HG03159 (cell line): ENCODE data around the gene SPTBN1.

Experiments used
- ATAC-seq: cut with Tn5 transposase; IDR thresholded peaks from one replicate; pipeline ENCODE4 v1.9.1; 2021; ENCODE audit warnings: mild to moderate bottlenecking, moderate library complexity; ENCODE audit not compliant: unreplicated experiment

The SPTBN1 gene

DNA sequence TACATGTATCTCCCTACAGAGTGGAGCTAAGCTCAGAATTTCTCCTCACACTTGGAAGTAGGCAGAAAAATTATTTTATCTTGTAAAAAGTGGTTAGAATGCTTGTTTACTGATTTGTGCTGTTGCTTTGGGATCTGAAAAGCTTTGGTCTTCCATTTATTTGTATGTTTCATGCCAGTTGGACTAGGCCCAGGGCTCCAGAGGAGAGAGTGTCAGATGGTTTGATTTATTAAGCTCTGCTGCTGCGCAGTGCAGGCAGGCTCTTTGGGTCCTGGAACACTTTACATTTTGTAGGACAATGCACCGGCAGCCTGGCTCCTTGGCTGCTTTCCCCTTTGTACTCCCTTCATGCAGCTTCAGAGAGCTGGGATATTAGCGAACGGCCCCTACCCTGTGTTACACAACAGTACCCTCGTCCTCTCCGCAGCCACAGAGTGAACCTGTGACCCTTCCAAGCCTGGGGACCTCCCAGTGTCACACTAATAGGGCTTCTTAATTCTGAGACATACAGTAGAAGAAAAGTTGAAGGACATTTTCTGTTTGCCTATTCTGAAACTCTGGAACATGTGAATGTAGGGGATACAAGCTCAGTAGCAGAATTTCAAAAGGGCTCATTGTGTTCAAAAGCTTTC, 210.6 kb downstream of the SPTBN1 start:
- no peak for ATAC-seq

DNA sequence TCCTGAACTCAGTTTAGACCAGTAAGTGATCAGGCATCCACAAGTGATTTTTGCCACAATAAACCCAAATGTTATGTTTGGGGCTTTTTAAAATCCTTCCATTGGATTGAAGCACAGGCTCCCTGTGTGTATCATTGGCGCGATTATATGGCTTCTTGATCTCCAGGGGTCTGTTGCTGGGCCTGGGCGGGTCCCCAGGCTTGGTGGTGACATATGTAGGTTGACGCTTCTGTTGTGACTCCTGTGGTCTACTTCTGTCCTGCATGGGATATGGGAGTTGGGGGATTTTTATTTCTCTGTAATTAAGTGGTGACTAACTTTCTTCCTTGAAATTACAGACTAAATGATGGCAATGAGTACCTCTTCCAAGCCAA, 211.1 kb downstream of the SPTBN1 start:
- no peak for ATAC-seq

DNA sequence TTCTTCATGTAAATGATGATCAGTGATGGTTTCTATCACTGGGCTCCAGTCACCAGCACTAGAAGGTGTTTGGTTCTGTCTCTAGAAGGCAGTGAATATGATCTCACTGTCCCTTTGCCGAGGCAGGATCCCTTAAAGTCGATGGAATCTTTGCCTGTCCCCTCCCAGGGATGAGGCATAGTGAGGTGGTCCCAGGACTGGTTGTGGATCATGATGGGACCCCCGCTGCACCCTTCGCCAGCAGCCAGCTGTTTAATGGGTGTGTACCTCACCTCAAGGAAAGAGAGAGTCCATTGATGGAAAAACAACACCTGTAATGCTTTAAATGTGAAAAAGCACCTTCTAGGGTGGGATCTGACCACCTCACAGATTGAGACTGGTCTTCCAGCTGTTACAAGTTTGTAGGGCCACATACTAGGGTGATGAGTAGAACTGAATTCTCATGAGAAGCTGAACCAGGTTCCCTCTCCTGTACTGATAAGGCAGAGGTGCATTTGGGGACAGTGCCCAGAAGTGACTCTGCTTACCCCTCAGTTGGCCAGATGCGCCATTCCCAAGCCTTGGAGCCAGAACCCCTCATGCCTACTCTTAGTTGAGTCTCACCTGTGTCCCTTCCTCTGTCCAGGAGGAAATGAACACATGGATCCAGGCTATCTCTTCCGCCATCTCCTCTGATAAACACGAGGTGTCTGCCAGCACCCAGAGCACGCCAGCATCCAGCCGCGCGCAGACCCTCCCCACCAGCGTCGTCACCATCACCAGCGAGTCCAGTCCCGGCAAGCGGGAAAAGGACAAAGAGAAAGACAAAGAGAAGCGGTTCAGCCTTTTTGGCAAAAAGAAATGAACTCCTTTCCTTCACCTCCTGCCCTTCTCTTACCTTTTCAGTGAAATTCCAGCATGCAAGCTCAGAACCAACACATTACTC, 211.9 kb downstream of the SPTBN1 start:
- no peak for ATAC-seq

DNA sequence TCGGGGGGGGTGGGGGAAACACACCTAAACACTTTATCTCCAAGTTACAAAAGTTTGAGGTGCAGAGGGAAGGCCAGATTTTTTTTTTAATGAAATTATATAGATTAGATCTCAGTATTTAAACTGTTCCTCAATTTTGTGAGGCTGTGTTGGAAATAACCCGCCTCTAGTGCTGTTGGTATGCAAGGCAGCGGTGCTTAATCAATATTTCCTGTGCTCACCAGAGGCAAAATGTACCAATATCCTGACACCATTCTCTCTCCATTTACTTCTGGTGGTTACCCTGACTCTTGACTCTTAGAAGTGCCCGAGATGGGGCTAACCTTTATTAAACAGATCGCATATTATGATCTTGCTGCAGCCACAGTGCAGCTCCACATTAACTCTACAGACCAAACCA, 212.6 kb downstream of the SPTBN1 start:
- ATAC-seq, result no peak

DNA sequence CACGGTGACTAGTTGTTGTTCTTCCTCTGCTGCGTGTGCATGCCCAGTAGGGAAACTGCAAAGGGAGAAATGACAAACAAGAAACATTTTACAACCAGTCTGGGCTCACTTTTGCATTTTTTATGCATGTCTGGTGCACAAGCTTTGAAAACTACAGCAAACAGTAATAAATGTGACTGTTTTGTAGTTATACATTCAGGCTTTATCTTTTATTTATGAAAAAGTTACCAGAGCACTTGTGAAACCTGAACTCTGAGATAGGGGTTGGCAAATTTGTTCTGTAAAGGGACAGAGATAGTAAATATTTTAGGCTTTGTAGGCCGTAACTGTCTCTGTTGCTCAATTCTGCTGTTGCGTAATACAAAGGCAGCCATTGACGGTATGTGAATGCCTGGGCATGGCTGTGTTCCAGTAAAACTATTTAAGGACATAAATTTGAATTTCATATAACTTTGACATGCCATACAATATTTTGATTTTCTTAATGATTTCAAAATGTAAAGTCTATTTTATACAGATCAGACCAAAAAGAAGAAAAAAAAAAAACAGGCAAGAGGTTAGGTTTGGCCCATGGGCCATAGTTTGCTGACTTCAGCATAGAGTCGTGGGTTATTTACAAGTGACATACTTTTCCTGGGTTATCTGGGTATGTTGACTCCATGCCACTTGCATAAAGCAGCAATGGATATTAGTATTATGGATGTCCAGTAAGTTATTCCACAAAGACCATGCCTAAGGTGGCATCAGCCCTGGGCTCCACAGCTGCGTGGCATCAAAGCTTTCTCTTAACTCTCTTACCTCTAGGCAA, 213.8 kb downstream of the SPTBN1 start:
- ATAC-seq, result no peak

DNA sequence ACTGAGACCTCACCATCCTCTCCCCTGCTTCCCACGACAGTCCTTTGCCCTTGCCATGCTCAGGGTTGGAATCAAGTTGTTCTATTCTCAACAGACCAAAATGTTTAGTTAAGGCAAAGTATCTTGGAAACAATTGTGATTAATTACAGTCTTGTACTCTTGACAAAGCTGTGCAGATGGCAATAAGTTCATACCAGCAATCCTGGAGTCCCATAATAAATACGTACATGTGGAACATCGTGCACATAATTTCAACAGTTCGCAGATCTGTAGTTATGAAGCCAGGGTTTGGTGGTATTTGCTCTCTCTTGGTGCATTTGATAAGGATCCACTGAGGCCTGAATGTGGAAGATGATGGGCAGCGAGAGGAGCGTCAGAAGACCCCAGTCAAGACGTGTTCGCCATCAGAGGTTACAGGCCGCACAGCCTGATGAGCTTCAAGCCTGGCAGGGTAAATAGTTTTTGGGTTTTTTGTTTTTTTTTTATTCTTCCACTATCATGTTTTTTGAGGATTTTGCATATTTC, 214.4 kb downstream of the SPTBN1 start:
- no peak for ATAC-seq

DNA sequence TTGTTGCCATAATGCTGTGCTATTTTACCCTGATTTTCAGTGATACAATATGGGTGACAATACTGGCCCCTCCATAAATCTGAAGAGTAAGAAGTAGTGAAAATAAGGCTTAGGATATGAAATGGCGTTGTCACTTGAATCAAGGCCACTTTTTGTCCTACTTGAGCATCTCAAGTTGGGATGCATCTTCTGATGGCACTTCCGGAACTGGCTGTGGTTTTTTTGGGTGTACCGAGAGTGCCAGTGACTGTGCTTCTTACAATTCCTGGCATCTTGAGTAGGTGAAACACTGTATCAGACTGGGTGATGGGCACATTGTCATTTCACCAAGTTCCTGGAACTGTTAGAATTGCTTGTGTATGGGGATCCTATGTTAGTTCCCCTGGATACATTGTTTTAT, 214.9 kb downstream of the SPTBN1 start:
- ATAC-seq, result no peak

DNA sequence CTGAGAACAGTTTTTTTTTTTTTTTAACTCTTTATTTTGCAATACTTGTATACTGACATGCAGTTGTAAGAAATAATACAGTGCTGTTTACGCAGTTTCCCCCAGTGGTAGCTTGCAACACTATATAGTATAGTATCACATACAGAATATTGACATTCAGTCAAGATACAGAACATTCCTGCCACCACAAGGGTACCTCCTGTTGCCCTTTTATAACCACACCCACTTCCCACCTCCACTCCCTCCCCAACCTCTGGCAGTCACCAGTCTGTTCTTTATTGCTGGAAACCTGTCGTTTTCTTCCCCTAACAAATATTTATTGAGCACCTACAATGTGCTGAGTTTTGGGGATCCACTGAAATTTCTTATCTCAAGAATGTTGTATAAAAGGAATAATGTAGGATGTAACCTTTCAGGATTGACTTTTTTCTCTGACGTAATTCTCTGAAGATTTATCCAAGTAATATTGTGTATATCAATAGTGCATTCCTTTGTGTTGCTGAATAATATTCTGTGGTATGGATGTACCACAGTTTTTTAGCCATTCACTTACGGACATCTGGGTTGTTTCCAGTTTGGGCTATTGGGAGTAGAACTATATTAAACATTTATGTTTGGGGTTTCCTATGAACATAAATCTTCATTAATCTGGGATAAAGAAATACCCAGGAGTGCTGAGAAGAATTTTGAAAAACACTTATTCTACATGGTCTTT, 215.9 kb downstream of the SPTBN1 start:
- ATAC-seq, result no peak

DNA sequence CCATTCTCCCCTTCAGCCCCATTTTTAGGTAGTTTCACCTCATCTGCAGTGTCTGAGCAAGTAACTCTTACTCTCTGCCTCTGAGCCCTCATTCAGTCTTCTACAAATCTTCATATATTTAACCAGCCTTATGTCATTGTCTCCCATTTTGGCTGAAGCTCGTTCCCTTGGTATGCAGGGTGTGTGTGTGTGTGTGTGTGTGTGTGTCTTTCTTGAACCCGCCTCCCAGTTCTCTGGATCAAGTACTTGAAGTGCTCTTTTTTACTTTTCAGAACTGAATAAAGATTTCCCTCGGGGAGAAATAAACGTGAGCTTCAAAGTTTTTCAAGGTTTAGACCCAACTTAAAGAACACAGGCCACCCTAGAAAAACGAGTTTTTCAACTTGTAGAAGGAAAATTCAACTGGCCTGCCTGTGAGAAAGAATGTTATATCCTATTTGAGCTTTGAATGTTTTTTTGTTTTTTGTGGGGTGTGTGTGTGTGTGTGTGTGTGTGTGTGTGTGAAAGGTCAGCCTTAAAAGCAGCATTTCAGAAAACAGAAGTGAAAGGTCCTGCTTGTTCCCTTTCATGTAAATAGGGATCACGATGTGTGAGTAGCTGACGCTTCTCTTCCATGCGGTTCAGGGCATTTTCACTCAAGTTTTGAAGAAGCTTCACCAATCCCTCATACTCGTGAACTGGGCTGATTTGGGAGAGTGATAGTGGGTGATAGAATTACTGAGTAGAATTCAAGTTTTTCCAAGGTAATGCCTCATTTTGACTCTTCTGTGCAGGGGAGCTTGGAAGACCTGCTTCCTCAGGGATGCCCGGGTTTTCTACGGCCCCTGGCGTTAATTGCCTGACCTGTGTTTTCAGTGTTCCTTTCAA, 216.7 kb downstream of the SPTBN1 start:
- ATAC-seq, result peak; percentile 58

DNA sequence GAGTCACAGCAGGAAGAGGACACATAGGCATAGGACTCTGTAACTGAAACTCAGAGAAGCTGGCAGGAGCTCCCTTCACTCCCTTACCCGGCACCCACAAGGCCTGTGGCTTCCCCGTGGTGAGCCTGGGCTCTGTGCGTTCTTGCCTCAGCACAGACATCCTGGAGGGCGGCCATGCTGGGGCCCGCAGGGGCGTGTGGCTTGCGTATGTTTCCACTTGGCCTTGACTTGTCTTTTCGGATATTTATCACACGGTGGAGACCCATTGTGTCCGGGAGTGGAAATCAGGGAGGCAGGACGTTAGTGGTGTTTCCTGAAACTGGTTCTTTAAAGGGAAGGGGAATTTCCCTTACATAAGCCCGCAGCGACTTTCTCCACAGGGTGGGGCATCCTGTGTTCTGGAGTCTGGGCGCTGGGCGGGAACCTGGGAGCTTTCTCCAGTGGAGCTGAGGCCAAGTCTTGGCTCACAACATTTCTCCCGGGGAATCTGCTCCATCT, 217.4 kb downstream of the SPTBN1 start:
- ATAC-seq, result peak; percentile 49

DNA sequence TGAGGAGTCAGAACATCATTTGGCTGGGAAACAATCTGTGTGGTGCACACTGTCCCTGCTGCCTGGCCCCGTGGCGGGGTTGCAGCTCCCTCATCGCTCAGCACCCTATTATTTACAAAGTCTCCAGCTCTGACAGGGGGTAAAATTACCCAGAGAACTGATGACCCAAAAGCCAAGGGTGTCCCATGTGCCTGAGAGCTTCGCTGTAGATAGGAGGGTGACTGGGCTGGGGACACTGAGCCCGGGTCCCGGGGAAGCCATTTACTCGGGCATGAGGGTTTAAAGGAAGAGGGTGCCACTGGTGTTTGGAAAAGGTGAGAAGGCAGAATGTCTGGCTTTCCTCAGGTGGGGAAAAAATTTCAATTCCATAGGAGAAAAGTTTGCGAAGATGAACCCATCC, 219.2 kb downstream of the SPTBN1 start:
- no peak for ATAC-seq

DNA sequence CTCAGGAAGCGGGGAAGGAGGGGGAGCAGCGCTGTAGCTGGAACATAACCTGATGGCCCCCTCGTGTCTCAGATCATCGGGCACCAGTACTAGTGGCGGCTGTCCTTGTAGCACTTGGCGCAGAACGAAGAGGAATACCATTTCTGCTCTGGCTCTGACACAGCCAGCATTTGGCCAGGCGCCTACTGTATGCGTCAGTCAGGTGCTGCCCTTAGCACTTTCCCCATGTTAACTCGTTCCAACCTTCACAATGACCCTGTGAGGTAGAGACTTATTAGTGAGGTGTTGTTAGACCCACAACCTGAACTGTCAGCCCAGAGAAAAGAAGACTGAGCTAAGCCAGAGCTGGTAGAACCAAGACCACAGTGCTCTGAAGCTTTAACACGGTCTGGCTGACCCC, 219.6 kb downstream of the SPTBN1 start:
- no peak for ATAC-seq

DNA sequence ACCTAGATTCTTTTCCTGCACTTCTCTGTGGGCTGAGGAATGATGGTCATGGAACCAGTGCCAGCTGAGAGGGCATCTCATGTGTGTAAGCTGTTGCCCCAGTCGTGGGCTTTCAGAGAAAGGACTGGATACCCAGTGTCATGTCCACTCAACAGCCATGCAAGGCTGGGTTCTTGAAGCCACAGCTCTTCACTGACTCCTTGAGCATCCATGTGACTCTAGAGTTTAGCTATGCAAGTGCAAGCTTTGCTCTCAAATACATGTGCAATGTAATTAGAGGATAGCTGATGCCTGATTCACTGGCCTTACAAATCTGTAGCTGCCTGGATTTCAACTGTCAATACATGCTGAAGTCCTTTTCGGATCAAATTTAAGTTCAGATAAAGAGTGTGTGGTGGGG, 220.5 kb downstream of the SPTBN1 start:
- ATAC-seq, result no peak

DNA sequence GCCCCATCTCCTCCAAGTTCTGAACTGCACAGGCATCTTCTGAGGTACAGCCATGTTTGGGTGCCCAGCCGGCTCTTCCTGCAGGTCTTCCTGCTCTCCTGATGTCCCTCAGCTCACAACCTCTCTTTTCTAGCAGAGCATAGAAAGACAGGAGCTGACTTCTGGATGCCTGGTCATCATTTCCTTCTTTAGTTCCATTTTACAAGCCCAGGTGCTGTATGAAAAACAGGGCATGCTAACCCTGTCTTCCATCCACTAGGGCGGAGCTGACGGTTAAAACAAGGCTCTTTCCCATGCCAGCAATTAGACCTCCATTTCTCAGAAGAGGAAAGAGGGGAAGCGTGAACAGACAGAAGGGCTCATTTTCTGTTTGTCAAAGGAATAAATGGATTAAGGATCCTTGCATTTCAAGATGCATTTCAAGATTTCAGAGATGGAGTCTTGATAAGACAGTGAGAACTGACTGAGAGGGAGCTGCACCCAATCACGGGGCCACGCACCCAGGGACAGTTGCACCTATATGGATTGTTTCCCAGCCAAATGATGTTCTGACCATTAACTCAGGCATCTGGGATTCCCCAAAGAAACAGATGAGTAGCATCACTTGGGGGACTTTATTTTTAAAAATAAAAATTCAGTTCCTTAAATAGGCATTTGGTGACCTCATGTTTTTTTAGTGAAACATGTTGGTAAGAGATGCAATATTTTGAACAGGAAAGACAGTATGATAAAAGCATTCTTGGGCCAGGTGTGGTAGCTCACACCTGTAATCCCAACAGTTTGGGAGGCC, 221.5 kb downstream of the SPTBN1 start:
- ATAC-seq, result no peak

DNA sequence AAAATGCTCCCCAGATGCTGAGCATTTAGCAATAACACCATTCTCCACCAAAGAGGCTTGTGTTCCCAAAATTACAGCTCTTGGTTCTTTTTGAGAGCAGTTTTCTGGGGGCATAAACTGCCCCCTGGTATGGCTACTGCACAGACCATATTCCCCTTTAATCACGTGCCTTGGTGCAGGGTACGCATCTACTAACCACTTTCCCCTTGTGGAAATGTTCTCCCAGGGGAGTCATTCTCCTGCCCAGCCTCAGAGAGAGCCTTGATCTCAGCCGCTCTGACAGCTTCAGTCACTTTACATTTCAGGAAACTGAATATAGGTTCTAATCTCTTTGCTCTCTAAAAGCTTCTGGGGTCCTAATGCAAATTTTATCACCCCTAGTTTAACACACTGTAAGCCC, 222.6 kb downstream of the SPTBN1 start:
- ATAC-seq, result no peak

DNA sequence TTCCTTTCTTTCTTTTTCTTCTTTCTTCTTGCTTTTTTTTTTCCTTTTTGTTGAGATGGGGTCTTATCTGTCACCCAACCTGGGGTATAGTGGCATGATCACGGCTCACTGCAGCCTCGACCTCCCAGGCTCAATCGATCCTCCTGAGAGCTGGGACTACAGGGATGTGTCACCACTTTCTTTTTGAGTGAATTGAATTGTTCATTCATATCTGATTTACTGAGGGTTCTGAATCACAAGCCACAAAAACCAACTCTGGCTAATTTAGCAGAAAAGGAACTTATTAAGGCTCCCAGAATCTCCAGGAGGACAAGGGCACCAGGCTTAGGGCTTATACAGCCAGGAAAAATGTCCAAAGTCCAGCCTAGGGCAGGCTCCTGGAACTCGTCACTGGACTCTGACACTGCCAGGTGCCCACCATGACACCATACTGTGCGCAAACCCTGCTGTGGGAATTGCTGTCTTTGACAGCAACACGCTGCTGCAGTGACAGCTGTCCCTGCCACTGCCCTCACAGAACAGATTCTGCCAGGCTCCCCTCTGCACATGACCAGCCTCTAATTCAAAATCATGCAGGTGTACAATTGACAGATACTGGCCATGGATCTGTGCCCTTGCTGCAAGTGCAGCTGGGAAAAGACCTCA, 224.4 kb downstream of the SPTBN1 start:
- ATAC-seq, result peak; percentile 71

DNA sequence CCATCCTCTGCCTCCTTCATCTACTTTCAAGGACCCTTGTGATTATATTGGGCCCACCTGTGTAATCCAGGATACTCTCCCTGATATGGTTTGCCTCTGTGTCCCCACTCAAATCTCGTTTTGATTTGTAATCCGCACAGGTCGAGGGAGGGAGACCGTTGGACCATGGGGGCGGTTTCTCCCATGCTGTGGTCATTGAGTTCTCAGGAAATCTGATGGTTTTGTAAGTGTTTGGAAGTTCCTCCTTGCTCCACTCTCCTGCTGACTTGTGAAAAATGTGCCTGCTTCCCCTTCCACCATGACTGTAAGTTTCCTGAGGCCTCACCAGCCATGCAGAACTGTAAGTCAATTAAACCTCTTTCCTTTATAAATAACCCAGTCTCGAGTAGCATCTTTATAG, 225.3 kb downstream of the SPTBN1 start:
- no peak for ATAC-seq

DNA sequence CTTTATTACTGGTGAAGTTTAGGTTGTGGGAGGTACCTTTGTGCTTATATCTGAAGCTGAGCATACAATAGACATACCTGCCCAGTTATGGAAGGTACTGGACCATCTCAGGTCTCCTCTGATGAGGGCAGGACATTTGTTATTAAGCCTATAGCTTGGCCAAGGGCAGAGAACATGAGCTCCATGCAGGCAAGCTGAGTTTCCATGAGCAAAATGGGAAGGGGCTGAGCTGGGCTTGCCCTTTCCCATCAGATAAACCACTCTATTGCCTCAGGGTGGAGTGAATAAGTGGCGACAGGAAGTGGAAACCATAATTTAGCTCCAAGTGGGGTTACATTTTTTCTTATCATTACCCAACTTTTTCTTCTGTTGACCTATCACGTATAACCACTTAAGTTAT, 227.5 kb downstream of the SPTBN1 start:
- no peak for ATAC-seq
